Left renal cortex interstitium (tissue), 4 donors: Measurements from ENCODE around the gene PPAN. TPM values are rescaled to one million over a fixed set of nuclear protein-coding genes. Genes with fewer than 3 reads are reported as not detected.

Experiments
- DNase-seq, 4 donors: peaks; one replicate each; pipeline ENCODE4 v3.0.0-alpha.2; 2013; ENCODE audit warnings: low read depth in 4 of 4, low spot score in 2 of 4, missing footprints in 1 of 4
- polyA plus RNA-seq, 4 donors: library from polyadenylated mRNA; unstranded; fragments of 120-200 nt; gene quantifications; one replicate each; pipeline ENCODE4 v1.2.1, GENCODE V29; 2013; ENCODE audit not compliant: insufficient read length in 4 of 4

PPAN gene
- polyA plus RNA-seq, 4 donors = 25.8 to 44.5 (median 35.7) TPM

DNA sequence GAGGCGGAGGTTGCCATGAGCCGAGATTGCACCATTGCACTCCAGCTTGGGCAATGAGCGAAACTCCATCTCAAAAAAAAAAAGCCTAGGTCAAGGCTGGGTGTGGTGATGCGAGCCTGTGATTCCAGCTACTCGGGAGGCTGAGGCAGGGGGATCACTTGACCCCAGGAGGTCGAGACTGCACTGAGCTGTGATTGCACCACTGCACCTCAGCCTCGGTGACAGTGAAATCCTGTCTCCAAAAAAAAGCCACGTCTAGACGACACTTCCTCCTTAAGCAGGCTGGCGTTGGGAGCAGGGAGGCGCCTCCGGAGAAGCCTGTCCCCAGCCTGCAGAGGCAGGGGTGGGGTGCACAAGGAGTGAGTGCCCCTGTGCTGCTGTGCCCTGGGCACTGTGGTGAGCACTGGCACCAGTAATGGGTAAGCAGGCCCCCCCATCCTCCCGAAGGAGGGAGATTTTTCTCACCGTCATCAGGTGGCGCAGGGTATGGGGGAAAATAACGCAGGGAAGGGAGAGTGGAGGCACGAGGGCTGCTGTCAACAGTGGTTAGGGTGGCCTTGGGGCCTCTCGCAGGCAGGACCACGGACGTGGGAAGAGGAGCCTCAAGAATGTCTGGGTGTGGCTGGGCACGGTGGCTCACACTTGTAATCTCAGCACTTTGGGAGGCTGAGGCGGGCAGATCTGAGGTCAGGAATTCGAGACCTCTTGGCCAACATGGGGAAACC, 6.0 kb downstream of the PPAN start:
- no peak for DNase-seq

- no peak for DNase-seq
Observed at GRCh38 chr19:10112895-10113591, 6.9 kb downstream of the PPAN start.

DNA sequence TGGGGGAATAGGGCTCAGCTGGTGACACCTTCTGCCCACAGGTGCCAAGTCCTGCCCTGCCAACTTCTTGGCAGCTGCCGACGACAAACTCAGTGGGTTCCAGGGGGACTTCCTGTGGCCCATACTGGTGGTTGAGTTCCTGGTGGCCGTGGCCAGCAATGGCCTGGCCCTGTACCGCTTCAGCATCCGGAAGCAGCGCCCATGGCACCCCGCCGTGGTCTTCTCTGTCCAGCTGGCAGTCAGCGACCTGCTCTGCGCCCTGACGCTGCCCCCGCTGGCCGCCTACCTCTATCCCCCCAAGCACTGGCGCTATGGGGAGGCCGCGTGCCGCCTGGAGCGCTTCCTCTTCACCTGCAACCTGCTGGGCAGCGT, 7.4 kb downstream of the PPAN start:
- no peak for DNase-seq

GRCh38 chr19:10113964-10114650, 7.9 kb downstream of the PPAN start:
- no peak for DNase-seq

- DNase-seq = no peak
Observed at GRCh38 chr19:10114651-10115391, 8.7 kb downstream of the PPAN start.

- no peak for DNase-seq
Observed at GRCh38 chr19:10115392-10116084, 9.4 kb downstream of the PPAN start.

DNA sequence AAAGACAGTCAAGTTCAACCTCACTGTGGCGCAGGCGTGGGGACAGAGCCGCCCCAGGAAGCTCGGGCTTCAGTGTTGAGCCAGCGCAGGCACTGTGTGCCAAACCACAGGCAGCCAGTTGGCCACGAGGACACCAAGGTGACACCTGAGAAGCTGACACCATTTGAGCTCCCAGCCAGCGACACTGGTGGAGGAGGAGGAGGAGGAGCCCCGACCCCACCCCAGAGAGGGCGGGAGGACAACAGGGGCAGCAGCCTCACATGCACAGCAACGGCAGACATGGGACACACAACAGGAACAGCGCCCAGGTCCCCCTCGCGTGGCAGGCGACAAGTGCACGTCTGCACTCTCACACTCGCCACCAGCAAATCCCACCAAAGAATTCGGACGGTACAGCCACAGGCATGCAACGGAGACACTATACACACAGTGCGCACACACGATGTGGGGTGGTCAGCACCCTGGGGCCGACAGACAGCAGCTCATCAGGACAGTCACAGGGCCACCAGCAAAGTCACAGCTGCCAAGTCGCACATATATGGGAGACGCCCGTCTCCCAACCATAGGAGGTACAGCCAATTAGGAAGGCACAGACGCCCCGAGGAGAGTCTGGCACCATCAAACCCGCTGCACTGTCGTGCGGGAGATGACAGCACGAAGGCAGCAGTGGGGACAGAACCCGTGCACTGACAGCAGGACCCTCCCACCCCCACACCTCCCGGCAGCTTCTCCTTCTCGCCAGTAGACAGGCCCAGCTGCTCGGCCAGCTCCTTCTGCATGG, 10.1 kb downstream of the PPAN start:
- no peak for DNase-seq

DNA sequence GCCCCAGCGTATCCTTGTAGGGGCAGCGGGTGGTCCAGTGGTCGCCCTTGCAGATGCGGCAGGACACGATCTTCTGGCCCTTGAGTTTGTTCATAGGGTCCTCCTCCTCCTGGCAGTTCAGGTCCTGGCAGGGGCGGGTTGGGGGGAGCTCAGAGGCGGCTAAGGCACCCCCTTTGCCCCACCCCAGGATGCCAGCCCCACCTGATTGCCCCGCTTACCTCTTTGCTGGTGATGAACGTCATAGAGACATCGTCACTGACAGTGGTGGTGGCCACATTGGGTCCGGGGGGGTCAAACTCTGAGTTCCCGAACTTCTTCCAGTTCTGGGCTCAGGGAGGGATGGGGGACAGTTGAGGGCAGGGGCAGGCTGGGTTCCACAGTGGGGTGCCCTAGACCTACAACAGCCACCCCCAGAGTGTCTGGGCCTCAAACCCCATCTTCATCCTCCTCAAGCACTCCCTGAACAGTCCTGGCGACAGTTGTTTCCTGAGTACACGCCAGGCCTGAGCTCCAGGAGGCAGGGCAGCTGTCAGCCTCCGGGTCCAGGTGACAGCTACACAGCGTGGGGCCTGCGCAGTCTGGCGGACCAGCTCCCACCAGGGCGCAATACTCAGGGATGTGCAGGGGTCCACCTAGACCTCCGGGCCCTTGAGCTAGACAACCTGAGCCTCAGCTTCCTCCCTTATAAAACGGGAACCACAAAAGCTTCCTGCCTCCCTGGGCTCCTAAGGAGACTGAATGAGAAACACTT, 10.9 kb downstream of the PPAN start:
- no peak for DNase-seq

- no peak for DNase-seq
Observed at GRCh38 chr19:10118960-10119359, 12.8 kb downstream of the PPAN start.

DNA sequence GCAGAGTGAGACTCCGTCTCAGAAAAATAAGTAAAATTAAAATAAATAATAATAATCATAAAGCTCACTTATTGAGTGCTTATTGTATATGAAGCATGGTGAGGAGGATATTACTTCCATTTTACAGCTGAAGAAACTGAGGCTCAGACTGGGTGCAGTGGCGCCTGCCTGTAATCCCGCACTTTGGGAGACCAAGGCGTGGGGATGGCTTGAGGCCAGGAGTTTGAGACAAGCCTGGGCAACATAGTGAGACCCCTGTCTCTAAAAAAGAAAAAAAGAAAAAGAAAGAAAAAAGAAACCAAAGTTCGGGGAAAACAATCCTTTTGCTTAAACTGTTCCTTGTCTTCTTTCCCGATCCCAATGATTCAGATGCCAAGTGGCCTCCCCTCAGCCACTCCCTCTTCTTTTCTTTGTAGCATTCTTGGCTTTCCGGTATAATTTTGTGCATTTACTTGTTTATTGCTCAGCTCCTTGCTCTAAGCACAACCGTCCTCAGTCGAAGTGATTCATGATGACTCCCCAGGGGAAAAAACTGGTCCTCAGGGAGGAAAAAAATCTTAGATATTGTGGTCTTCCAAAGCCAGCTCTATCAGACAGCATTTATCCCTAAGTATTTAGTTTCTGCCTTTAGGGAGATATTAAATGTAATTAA, 14.5 kb downstream of the PPAN start:
- no peak for DNase-seq

- DNase-seq = no peak
Observed at GRCh38 chr19:10122045-10122444, 15.9 kb downstream of the PPAN start.

DNA sequence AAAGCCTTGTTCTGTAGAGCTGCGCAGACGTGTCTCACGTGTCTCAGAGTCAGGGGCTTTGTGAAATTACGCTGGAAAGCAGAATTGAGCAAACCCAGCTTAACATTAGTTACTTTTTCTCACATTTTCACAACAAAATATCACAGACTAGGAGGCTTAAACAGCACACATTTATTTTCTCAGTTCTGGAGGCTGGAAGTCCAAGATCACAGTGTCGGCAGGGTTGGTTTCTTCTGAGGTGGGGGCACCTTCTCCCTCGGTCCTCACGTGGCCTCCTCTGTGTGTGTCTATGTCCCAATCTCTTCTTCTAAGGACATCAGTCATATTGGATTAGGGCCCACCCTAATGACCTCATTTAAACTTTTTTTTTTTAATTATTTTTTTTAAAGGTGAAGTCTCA, 18.3 kb downstream of the PPAN start:
- DNase-seq = no peak

GRCh38 chr19:10126213-10126639, 20.1 kb downstream of the PPAN start:
- DNase-seq = no peak

DNA sequence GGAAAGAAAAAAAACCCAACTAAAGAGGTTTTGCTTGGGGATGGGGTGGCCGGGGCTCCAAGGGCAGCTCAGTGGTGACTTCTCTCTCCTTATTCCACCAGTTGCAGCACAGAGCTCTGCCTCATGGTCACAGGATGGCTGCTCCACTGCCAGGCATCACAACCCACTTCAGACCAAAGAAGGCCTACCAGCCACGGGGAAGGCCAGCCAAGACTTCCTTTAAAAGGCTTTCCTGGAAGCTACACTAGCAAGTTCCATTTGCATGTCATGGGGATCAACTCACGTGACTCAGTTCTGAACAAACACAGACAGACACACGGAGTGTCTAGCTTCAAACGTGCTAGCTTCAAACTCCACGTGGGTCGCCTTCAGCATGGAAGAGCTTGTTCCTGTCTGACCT, 26.7 kb downstream of the PPAN start:
- no peak for DNase-seq

- DNase-seq = no peak
Observed at GRCh38 chr19:10133596-10133995, 27.4 kb downstream of the PPAN start.

GRCh38 chr19:10134040-10134439, 27.9 kb downstream of the PPAN start:
- DNase-seq = no peak

DNA sequence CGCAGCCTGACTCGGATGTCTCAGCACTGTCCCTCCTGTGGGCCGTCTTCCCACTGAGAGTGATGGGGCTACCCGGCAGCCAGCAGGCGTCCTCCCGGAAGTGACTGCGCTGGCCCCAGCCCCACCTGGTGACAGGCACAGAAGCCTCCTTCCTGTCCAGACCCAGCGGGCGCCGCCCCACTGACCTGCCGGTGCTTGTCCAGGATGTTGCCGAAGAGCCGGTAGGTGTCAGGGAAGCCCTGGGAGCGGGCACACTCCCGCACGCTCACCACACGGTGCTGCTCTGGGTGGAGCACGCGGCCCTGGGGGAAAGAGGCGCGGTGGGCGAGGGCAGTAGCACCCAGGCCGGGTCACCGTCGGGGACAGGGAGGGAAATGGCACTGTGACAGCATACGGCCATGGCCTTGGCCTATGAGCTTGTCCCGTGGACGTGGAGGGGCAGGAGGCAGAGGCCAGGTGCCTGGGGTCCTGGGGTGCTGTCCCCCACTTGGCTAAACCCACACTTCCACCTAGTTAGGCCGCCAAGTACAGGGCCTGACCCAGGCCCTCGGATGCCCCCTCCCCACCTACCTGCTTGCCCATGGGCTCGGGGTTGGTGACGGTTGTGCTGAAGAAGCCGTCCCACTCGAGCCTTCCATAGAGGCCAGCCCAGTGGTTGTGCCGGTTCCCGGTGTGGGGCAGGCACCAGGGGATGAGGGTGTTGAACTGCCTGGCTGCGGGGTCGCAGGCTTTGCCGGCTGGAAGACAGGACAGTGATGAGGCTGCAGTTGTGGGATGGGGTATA, 29.6 kb downstream of the PPAN start:
- DNase-seq = no peak

- no peak for DNase-seq
Observed at GRCh38 chr19:10136936-10137335, 30.8 kb downstream of the PPAN start.
